GM19099 (cell line): ENCODE data around the gene NKAP.
A peak's percentile ranks its signal among the peaks of the same experiment; 100 is the strongest.

Experiments used
- POLR2A ChIP-seq: IDR thresholded peaks from 3 replicates; pipeline ENCODE4 v1.6.1; 2011; ENCODE audit warnings: low read depth; ENCODE audit not compliant: insufficient read length; ENCODE audit errors: extremely low read depth

The NKAP gene

GRCh38 chrX:119880076-119880475 is 63.5 kb downstream of the NKAP start:
- TF ChIP-seq POLR2A = no peak

- no peak for TF ChIP-seq POLR2A
Measured at GRCh38 chrX:119878740-119879139, 64.8 kb downstream of the NKAP start.

- TF ChIP-seq POLR2A = peak; percentile 79
Measured at GRCh38 chrX:119871599-119872395, 71.8 kb downstream of the NKAP start, which contains the start of the genes NDUFA1 and RNF113A. Gene NDUFA1 (plus strand): TSS chrX:119871832. CDS start chrX:119871912, 80 bp downstream. Gene RNF113A (minus strand): TSS chrX:119871733. CDS start chrX:119871613, 120 bp downstream.

- no peak for TF ChIP-seq POLR2A
Measured at GRCh38 chrX:119871245-119871598, 72.3 kb downstream of the NKAP start.
